Lower leg skin (tissue), 4 donors: ENCODE results near the gene UBR4. TPM values are rescaled to one million over a fixed set of nuclear protein-coding genes. Genes with fewer than 3 reads are reported as not detected.
"Not testable (repeated sequence)": the region's sequence is repeated elsewhere in the genome, so short reads cannot be mapped to it uniquely, and the experiment has no call there.

ENCODE experiments used
- DNase-seq, 2 donors: peaks; one replicate each; pipeline ENCODE4 v3.0.0-alpha.2; 2019; ENCODE audit warnings: low spot score in 2 of 2
- H3K4me3 ChIP-seq: fragments of 200-600 bp; sonication (generic); 2 replicates; pipeline ENCODE4 v1.5.1; 2017; ENCODE audit warnings: mild to moderate bottlenecking, low read depth; ENCODE audit not compliant: poor library complexity, severe bottlenecking
- POLR2A ChIP-seq, 2 donors: fragments of 450-650 bp; IDR thresholded peaks; one replicate each; pipeline ENCODE4 v1.6.1; 2016 to 2017; ENCODE audit warnings: antibody characterized with exemption in 2 of 2, mild to moderate bottlenecking in 1 of 2, moderate library complexity in 1 of 2
- WGBS, 2 donors: methylation state at CpG; one replicate each; pipeline ENCODE4 v1.1.5; 2018; 5-methylcytosine and 5-hydroxymethylcytosine counted together
- intact Hi-C: fragments of 100-400 bp; cut with DNase I; formaldehyde crosslinking; loops from one replicate; pipeline ENCODE4 v1.15.0; 2023; ENCODE audit warnings: low total_unique reads
- total RNA-seq, 4 donors: library from RNA; depleted of rRNA; stranded (reverse); fragments of >200 nt; gene quantifications; one replicate each; pipeline ENCODE4 v1.1.0, GENCODE V29; 2016
- TF ChIP-seq, protein P1 (sequence below), 3 donors: fragments of 450-650 bp; IDR thresholded peaks; one replicate each; pipeline ENCODE4 v1.5.1; 2016; ENCODE audit warnings: antibody characterized with exemption in 3 of 3, mild to moderate bottlenecking in 3 of 3, moderate library complexity in 2 of 3

UBR4 gene
- 100 to 1,000 TPM; 255 to 380 (median 329) TPM for total RNA-seq

DNA sequence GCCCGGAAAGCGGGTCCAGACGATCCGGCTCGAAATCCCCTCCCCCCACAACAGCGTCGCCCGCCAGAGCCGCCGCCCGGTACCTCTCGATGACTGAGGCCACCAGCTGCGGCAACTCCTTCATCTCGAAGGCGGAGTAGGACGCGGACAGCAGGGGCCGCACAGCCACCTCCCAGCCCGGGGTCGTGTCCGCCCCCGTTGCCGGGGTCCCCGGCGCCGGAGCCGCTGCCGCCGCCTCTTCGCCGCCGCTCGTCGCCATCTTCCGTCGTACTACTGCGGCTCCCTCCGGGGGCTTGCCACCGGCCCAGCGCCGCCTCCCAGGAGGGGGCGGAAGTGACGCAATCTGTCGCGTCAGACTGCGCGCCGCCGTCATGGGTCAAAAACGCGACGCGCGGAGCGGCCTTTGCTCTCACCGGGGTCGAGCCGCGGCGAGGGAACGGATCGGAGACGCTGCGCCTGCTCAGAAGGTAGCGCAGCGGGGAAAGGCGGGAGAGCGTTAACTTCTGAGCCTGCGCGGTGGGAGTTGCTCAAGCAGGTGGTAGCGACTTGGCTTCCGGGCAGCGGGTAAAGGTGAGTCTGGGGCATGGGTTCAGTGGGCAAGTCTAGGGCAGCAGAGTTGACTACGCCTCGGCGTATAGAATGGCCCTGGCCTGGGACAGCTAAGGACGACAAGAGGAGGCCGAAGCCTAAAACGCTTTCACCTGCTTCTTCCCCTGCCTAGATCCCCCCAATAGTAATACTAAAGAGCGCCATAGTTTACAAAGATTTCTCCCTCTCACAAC, at the start of gene UBR4:
Gene UBR4 (minus strand): TSS at position 277 of the 782 bp plus-strand sequence. CDS start 18 bp downstream, at position 259.
- 0% methylated on average over 45 to 50 of the region's 80 CpGs for WGBS, 2 donors
- peak in 1 of 2 donors; percentile 77 for TF ChIP-seq POLR2A (IDR thresholded peaks at IDR 0.05)
- TF ChIP-seq, protein P1, sequence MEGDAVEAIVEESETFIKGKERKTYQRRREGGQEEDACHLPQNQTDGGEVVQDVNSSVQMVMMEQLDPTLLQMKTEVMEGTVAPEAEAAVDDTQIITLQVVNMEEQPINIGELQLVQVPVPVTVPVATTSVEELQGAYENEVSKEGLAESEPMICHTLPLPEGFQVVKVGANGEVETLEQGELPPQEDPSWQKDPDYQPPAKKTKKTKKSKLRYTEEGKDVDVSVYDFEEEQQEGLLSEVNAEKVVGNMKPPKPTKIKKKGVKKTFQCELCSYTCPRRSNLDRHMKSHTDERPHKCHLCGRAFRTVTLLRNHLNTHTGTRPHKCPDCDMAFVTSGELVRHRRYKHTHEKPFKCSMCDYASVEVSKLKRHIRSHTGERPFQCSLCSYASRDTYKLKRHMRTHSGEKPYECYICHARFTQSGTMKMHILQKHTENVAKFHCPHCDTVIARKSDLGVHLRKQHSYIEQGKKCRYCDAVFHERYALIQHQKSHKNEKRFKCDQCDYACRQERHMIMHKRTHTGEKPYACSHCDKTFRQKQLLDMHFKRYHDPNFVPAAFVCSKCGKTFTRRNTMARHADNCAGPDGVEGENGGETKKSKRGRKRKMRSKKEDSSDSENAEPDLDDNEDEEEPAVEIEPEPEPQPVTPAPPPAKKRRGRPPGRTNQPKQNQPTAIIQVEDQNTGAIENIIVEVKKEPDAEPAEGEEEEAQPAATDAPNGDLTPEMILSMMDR (IDR thresholded peaks at IDR 0.05), result no peak
- intact Hi-C loops, result no loop called here
- peak; percentile 88 to 99 for DNase-seq
- peak within 1 kb of the TSS; percentile 70 for H3K4me3 ChIP-seq

DNA sequence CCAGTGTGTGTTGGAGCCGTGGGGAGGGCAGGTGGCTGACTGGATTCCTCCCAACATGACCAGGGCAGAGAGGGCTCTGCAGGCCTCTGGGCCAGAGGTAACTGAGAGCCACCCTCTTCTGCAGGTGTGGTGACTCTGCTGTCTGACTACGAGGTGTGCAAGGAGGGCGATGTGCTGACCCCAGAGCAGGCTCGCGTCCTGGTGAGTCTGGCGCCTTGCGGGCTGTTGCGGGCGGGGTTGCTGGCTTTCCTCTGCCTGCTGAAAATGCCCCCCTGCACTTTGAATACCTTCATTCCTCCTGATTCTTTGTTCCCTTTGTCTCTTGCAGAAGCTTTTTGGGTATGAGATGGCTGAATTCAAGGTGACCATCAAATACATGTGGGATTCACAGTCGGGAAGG, 48.3 kb upstream of the UBR4 start:
- TF ChIP-seq, protein P1 (IDR thresholded peaks at IDR 0.05), result no peak
- TF ChIP-seq POLR2A (IDR thresholded peaks at IDR 0.05), result no peak
- intact Hi-C loops, result no loop called here
- DNase-seq, result no peak
- H3K4me3 ChIP-seq, result no peak overlapping the region
- 90 to 92% methylated on average over 10 of the region's 10 CpGs for WGBS, 2 donors

DNA sequence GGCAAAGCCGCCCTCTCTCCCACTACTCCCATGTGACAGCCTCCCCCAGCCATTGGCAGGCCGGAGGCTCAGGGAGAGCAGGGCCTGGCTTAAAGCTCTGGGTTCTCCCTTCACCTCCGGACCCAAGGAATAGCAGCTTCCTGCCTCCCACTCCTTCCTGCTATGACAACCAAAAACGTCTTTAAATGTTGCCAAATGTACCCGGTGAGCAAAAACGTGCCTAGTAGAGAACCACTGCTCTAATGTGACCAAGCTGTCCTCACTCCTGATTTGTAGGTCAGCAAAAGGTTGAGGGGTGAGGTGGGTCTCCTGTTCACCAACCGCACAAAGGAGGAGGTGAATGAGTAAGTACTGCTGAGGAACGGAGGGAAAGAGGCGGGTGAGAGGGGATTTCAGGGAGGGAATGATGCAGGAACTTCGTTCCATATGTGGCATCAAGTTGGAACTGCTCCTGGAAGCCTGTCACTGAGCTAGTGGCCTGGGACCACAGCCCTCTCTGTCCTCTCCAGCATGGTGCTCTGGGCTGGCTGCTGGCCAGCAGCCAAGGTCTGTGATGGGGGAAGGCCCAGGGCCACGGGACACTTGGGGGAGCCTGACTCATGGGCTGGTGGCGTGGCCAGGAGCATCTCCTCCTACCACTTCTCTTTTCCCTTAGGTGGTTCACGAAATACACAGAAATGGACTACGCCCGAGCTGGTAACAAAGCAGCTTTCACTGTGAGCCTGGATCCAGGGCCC, 47.3 kb upstream of the UBR4 start:
- intact Hi-C loops, result no loop called here
- 61 to 72% methylated on average over 15 of the region's 15 CpGs for WGBS, 2 donors
- TF ChIP-seq, protein P1 (IDR thresholded peaks at IDR 0.05), result no peak
- TF ChIP-seq POLR2A (IDR thresholded peaks at IDR 0.05), result no peak
- DNase-seq, result no peak
- H3K4me3 ChIP-seq, result no peak overlapping the region

DNA sequence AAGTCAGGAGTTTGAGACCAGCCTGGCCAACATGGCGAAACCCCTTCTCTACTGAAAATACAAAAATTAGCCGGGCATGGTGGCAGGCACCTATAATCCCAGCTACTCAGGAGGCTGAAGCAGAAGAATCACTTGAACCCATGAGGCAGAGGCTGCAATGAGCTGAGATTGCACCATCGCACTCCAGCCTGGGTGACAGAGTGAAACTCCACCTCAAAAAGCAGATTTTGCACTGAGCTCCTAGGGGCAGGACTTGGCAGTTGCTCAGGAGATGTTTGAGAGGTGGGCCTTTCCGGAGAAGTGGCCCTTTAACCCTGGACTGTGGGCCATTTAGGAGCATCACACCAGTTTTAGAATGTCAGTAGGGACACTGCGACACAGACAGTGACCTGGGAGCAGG, 46.2 kb upstream of the UBR4 start:
- intact Hi-C loops, DNase-seq, H3K4me3 ChIP-seq: not testable (repeated sequence)
- WGBS, 2 donors, result 91% methylated on average over 5 of the region's 5 CpGs

DNA sequence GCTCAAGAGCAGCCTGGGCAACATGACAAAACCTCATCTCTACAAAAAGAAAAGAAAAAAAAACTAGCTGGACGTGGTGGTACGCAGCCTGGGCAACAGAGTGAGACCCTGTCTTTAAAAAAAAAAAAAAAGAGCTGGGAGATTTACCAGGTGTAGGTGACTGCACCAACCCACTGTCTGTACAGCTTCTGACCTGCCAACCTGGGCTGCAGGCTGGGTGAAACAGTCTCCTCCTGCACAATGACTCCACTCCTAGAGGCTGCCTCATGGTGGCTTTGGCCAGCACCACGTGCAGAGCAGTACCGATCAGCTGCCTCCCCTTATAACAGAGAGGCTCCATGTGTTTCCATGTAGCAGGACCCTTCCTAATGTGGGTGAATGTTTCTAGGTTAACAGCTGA, 45.2 kb upstream of the UBR4 start:
- TF ChIP-seq, protein P1 (IDR thresholded peaks at IDR 0.05), result no peak
- TF ChIP-seq POLR2A (IDR thresholded peaks at IDR 0.05), result no peak
- H3K4me3 ChIP-seq, result no peak overlapping the region
- intact Hi-C loops, result no loop called here
- WGBS, 2 donors, result 74 to 79% methylated on average over 4 of the region's 4 CpGs
- DNase-seq, result no peak

DNA sequence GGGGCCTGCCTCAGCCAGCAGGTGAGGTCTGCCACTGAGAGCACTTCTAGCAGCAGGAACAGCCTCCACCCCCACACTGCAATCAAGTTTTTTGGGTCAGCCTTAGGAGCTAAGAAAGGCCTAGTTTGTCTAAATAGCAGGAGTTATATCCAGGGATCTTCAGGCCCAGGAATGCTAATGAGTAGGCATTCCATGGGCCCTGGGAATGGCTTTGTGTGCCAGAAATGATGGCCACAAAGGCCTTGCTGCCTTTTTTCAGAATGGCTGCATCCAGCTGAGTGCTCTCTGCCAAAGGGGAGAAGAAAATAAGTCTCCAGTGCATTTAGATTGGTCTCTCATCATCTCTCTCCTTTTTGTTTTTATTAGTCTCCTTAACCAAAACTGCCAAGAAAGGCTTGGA, 44.4 kb upstream of the UBR4 start:
- intact Hi-C loops, result no loop called here
- no peak overlapping the region for H3K4me3 ChIP-seq
- DNase-seq, result no peak
- no peak for TF ChIP-seq POLR2A (IDR thresholded peaks at IDR 0.05)
- TF ChIP-seq, protein P1 (IDR thresholded peaks at IDR 0.05), result no peak
